ENCODE results near the gene ZNF790. TPM values are rescaled to one million over a fixed set of nuclear protein-coding genes. Genes with fewer than 3 reads are reported as not detected.
"Not testable (repeated sequence)": the region's sequence is repeated elsewhere in the genome, so short reads cannot be mapped to it uniquely, and the experiment has no call there.

ZNF790 gene
- total and polyA plus RNA-seq, 2 of the 13 experiments (the other 11 are each of a cell fraction or from before 2014, with no cell fraction given): 1.3 to 5.3 TPM

DNA sequence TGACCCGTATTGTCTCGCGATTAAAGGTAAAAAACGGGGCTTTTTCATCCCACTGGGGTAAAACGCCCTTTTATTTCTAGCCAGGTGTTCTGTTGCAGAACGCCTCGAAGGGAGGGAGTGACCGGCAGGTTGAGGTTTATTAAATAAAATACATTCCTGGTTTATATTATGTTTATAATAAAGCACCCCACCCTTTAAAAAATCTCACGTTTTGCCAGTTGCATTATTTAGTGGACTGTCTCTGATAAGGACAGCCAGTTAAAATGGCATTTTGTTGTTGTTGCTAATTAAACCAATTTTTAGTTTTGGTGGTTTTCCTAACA lies 40.4 kb downstream of the ZNF790 start (continued):
- no peak for TF ChIP-seq FOXP4 (CRISPR knock-in tag; IDR thresholded peaks at IDR 0.05)
- TF ChIP-seq ZNF749 (CRISPR knock-in tag; IDR thresholded peaks at IDR 0.05; ENCODE audit: borderline replicate concordance): no peak
- no peak for TF ChIP-seq FOXK2 (IDR thresholded peaks at IDR 0.05)

GRCh38 chr19:36796714-36796992 lies 41.5 kb downstream of the ZNF790 start:
- no peak overlapping the region for H3K4me3 ChIP-seq (replicated peaks in 1 of 3; ENCODE audit: insufficient read depth in 1 of 3, low read depth in 2 of 3, low read length in 3 of 3)
- ATAC-seq: no peak
- no peak overlapping the region for H3K4me2 ChIP-seq (ENCODE audit: low read depth, low read length)
- no peak overlapping the region for H2AFZ ChIP-seq (ENCODE audit: low read length)
- in situ Hi-C loops (cut with HindIII; ENCODE audit: extremely low pct_ligation_motif_present, low pct_unique_long_range_greater_than_20kb) (no loop called here), intact Hi-C loops (cut with micrococcal nuclease; ENCODE audit: unreplicated experiment) (no loop called here)
- H4K20me1 ChIP-seq (ENCODE audit: insufficient read depth, low read length): no peaks in the 10 kb centered on the region
- ChIA-PET CTCF (ENCODE audit: low intra/inter-chr PET ratio, low total read pairs) (no interaction called here), POLR2A (interaction anchor here (0.7 kb wide), 1 partner anchor 54 kb away, joined by 3 read pairs; the partner anchor contains the start of gene ZNF345)
- no peak for DNase-seq (ENCODE audit: low spot score)
- H3K9ac ChIP-seq (ENCODE audit: insufficient read depth, low read depth, low read length): no peak overlapping the region
- no peak for FAIRE-seq
- WGBS (ENCODE audit: low lambda C conversion rate): 97% methylated on average over 19 of the region's 19 CpGs
- peaks cover 81% of the 10 kb centered on the region for H3K9me3 ChIP-seq (ENCODE audit: low read length)
- H3K27ac ChIP-seq (ENCODE audit: extremely low read length, insufficient read depth, low read length): no peak overlapping the region
- H3K79me2 ChIP-seq (ENCODE audit: insufficient read depth, low read length): no peaks in the 10 kb centered on the region
- TF ChIP-seq ZNF160 (CRISPR knock-in tag; IDR thresholded peaks at IDR 0.05) (no peak), ZNF790 (CRISPR knock-in tag; IDR thresholded peaks at IDR 0.05; ENCODE audit: borderline replicate concordance) (no peak), HNF4G (IDR thresholded peaks at IDR 0.05; ENCODE audit: borderline replicate concordance, low read depth, low read length) (no peak), HNF4G (CRISPR knock-in tag; IDR thresholded peaks at IDR 0.05; ENCODE audit: borderline replicate concordance, low read depth) (no peak), SIN3A (IDR thresholded peaks at IDR 0.05; ENCODE audit: borderline replicate concordance, low read depth, low read length) (no peak), SOX13 (IDR thresholded peaks at IDR 0.05) (no peak), SOX13 (CRISPR knock-in tag; conservative IDR thresholded peaks at IDR 0.05 in 1 of 2, IDR thresholded peaks at IDR 0.05 in 1 of 2) (no peak), MIER2 (CRISPR knock-in tag; IDR thresholded peaks at IDR 0.05) (no peak)
- H3K27me3 ChIP-seq (ENCODE audit: control insufficient read depth in 1 of 2, insufficient read depth in 2 of 2, low read length in 2 of 2): no peaks in the 10 kb centered on the region
- no peaks in the 10 kb centered on the region for H3K36me3 ChIP-seq (replicated peaks in 1 of 2; ENCODE audit: control insufficient read depth in 1 of 2, insufficient read depth in 2 of 2, low read length in 2 of 2)
- no peaks in the 10 kb centered on the region for H3K4me1 ChIP-seq (ENCODE audit: insufficient read depth, low read length)
- BruUV-seq (replicated peaks): no TSS peak

DNA sequence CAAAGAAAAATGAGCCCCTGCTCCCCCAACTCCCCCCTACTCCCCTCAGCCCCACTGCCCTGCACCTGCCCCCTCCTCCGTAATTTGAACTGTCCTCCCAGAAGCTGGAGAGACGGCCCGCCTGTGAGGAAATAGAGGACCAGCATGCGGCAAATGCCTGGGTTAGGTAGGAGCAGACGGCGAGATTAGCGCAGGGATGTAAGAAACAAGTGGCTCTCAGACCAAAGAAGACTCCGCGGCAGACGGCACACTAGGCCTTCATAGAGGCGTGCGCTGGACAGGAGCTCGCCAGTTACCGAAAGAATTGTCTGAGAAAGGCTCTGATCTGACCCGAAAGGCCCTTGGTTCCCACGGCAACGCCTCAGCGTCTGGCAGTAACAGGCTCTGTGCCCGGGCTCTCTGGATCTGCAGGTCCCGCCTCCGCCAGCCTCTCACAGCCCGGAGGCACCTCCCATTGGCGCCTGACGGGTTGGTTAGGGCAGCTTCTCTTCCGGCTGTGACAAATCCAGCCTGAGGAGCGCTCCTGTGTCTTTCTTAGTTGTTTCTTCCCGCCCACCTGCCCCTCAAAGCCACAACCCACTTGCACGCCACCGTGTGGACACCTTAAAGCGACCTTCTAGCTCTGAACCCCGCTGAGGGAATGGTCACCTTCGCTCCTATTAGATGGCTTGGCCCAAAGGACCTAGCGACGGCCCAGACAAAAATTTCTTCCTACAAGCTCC lies 46.6 kb downstream of the ZNF790 start:
- H3K27me3 ChIP-seq (ENCODE audit: control insufficient read depth in 1 of 2, insufficient read depth in 2 of 2, low read length in 2 of 2); H3K4me2 ChIP-seq (ENCODE audit: low read depth, low read length); CTCF ChIA-PET (ENCODE audit: low intra/inter-chr PET ratio, low total read pairs); BruUV-seq (replicated peaks); H3K36me3 ChIP-seq (replicated peaks in 1 of 2; ENCODE audit: control insufficient read depth in 1 of 2, insufficient read depth in 2 of 2, low read length in 2 of 2); DNase-seq (ENCODE audit: low spot score); intact Hi-C loops (cut with micrococcal nuclease; ENCODE audit: unreplicated experiment); H4K20me1 ChIP-seq (ENCODE audit: insufficient read depth, low read length); H3K27ac ChIP-seq (ENCODE audit: extremely low read length, insufficient read depth, low read length); H3K4me3 ChIP-seq (replicated peaks in 1 of 3; ENCODE audit: insufficient read depth in 1 of 3, low read depth in 2 of 3, low read length in 3 of 3); POLR2A ChIA-PET; FAIRE-seq; H3K9ac ChIP-seq (ENCODE audit: insufficient read depth, low read depth, low read length); H3K4me1 ChIP-seq (ENCODE audit: insufficient read depth, low read length); H2AFZ ChIP-seq (ENCODE audit: low read length); in situ Hi-C loops (cut with HindIII; ENCODE audit: extremely low pct_ligation_motif_present, low pct_unique_long_range_greater_than_20kb); H3K79me2 ChIP-seq (ENCODE audit: insufficient read depth, low read length): not testable (repeated sequence)
- H3K9me3 ChIP-seq (ENCODE audit: low read length): peaks cover 82% of the 10 kb centered on the region
- peak; percentile 84 for ATAC-seq
- WGBS (ENCODE audit: low lambda C conversion rate): 72% methylated on average over 17 of the region's 34 CpGs
